IMR-90 (cell line): ENCODE data around the gene DENND6B. TPM values are rescaled to one million over a fixed set of nuclear protein-coding genes. Genes with fewer than 3 reads are reported as not detected.

ENCODE experiments used
- ATAC-seq: fragments of 200-7000 bp; cut with Tn5 transposase; 2 replicates; pipeline ENCODE4 v1.9.1; 2020; ENCODE audit warnings: low read depth, mild to moderate bottlenecking, moderate library complexity
- BruUV-seq: library from RNA; stranded (reverse); fragments of 400-500 nt; replicated peaks from 2 replicates; lab custom pipeline; 2021; lab: Mats Ljungman, UMichigan
- CTCF ChIA-PET: fragments of 300-600 bp; formaldehyde crosslinking; extraction: SDS; loops from one replicate; lab custom pipeline; 2021; ENCODE audit warnings: antibody characterized with exemption; lab: Yijun Ruan, JAX
- POLR2A ChIA-PET: fragments of 300-600 bp; sonication (Branson Sonifier 250); formaldehyde crosslinking; loops from one replicate; lab custom pipeline; 2022; ENCODE audit warnings: antibody characterized with exemption; ENCODE audit not compliant: unreplicated experiment; lab: Charles Lee
- DNase-seq: peaks from one replicate; pipeline ENCODE4 v3.0.0; 2013
- H2AFZ ChIP-seq: replicated peaks from 2 replicates; pipeline ENCODE3; 2013; ENCODE audit warnings: low read length, mild to moderate bottlenecking; ENCODE audit not compliant: poor library complexity
- H2AK5ac ChIP-seq: 2 replicates; pipeline ENCODE4 v1.6.1; 2013; ENCODE audit warnings: low read depth, low read length, inconsistent platforms
- H2AK9ac ChIP-seq: replicated peaks from 2 replicates; pipeline ENCODE3; 2013; ENCODE audit warnings: mild to moderate bottlenecking, low read depth, low read length, moderate library complexity; ENCODE audit not compliant: poor library complexity
- H2BK120ac ChIP-seq: 2 replicates; pipeline ENCODE4 v1.6.1; 2013; ENCODE audit warnings: low read depth, low read length, inconsistent platforms
- H2BK15ac ChIP-seq: 3 replicates; pipeline ENCODE4 v1.6.1; 2013; ENCODE audit warnings: low read depth, low read length, inconsistent platforms
- H2BK20ac ChIP-seq: 2 replicates; pipeline ENCODE4 v1.6.1; 2013; ENCODE audit warnings: low read depth, mild to moderate bottlenecking, inconsistent platforms, low read length, moderate library complexity
- H2BK5ac ChIP-seq: 2 replicates; pipeline ENCODE4 v1.6.1; 2013; ENCODE audit warnings: mild to moderate bottlenecking, low read depth, low read length, inconsistent platforms; ENCODE audit not compliant: poor library complexity, severe bottlenecking
- H3K14ac ChIP-seq: replicated peaks from 2 replicates; pipeline ENCODE4 v1.6.1; 2013; ENCODE audit warnings: low read depth, low read length, inconsistent platforms
- H3K18ac ChIP-seq: 2 replicates; pipeline ENCODE4 v1.6.1; 2013; ENCODE audit warnings: low read depth, low read length, control low read depth
- H3K23ac ChIP-seq: 2 replicates; pipeline ENCODE4 v1.6.1; 2013; ENCODE audit warnings: low read depth, low read length, inconsistent platforms
- H3K27ac ChIP-seq: 2 replicates; pipeline ENCODE4 v1.5.1; 2013; ENCODE audit warnings: mild to moderate bottlenecking, control low read depth, low read length; ENCODE audit not compliant: insufficient read depth
- H3K27me3 ChIP-seq: 2 replicates; pipeline ENCODE4 v1.6.1; 2013; ENCODE audit warnings: low read length; ENCODE audit not compliant: control insufficient read depth, insufficient read depth
- H3K36me3 ChIP-seq: 2 replicates; pipeline ENCODE4 v1.6.1; 2013; ENCODE audit warnings: low read length, mixed read lengths; ENCODE audit not compliant: control insufficient read depth, insufficient read depth
- H3K4ac ChIP-seq: 2 replicates; pipeline ENCODE4 v1.6.1; 2013; ENCODE audit warnings: low read depth, low read length, inconsistent platforms
- H3K4me1 ChIP-seq: 2 replicates; pipeline ENCODE4 v1.6.1; 2013; ENCODE audit warnings: low read length, mixed read lengths; ENCODE audit not compliant: control insufficient read depth, insufficient read depth
- H3K4me2 ChIP-seq: 2 replicates; pipeline ENCODE4 v1.6.1; 2013; ENCODE audit warnings: low read depth, mild to moderate bottlenecking, control low read depth, low read length, moderate library complexity
- H3K4me3 ChIP-seq: 2 replicates; pipeline ENCODE4 v1.5.1; 2013; ENCODE audit warnings: low read depth, mild to moderate bottlenecking, control low read depth, low read length, moderate library complexity; ENCODE audit not compliant: insufficient read depth
- H3K56ac ChIP-seq: 2 replicates; pipeline ENCODE4 v1.6.1; 2013; ENCODE audit warnings: low read length, inconsistent platforms; ENCODE audit not compliant: insufficient read depth; ENCODE audit errors: extremely low read depth
- H3K79me1 ChIP-seq, 2 experiments: 2 replicates each; pipeline ENCODE4 v1.6.1; 2013; ENCODE audit warnings: low read length in 2 of 2, inconsistent platforms in 1 of 2, low read depth in 1 of 2
- H3K9ac ChIP-seq: 2 replicates; pipeline ENCODE4 v1.6.1; 2013; ENCODE audit warnings: low read depth, low read length, control low read depth
- H3K9me1 ChIP-seq: 2 replicates; pipeline ENCODE4 v1.6.1; 2013; ENCODE audit warnings: low read length, inconsistent platforms; ENCODE audit not compliant: insufficient read depth
- H3K9me3 ChIP-seq: 2 replicates; pipeline ENCODE4 v1.6.1; 2013; ENCODE audit warnings: low read length; ENCODE audit not compliant: control insufficient read depth, insufficient read depth
- H4K20me1 ChIP-seq: 2 replicates; pipeline ENCODE4 v1.6.1; 2013; ENCODE audit warnings: low read length, inconsistent platforms; ENCODE audit not compliant: insufficient read depth
- H4K5ac ChIP-seq: 2 replicates; pipeline ENCODE4 v1.6.1; 2013; ENCODE audit warnings: mild to moderate bottlenecking, low read depth, low read length, control low read depth
- H4K8ac ChIP-seq, 2 experiments: 2 replicates each; pipeline ENCODE4 v1.6.1; 2013; ENCODE audit warnings: low read depth in 2 of 2, low read length in 2 of 2, control low read depth in 1 of 2, inconsistent platforms in 1 of 2
- H4K91ac ChIP-seq: 2 replicates; pipeline ENCODE4 v1.6.1; 2013; ENCODE audit warnings: low read depth, low read length, inconsistent platforms; ENCODE audit not compliant: insufficient read depth
- BHLHE40 ChIP-seq: fragments of 150-350 bp; IDR thresholded peaks from 2 replicates; pipeline ENCODE4 v1.6.1; 2016; ENCODE audit warnings: mild to moderate bottlenecking, low read depth, low read length
- CEBPB ChIP-seq: IDR thresholded peaks from 2 replicates; pipeline ENCODE4 v1.6.1; 2012; ENCODE audit warnings: low read depth, low read length, improper control_type of control experiment
- CHD1 ChIP-seq: IDR thresholded peaks from 2 replicates; pipeline ENCODE4 v1.6.1; 2012; ENCODE audit warnings: low read depth, low read length, improper control_type of control experiment
- CTCF ChIP-seq: conservative IDR thresholded peaks from 2 replicates; pipeline ENCODE4 v1.5.1; 2012; ENCODE audit warnings: mild to moderate bottlenecking, low read depth, low read length, improper control_type of control experiment
- FOS ChIP-seq: fragments of 150-350 bp; IDR thresholded peaks from 2 replicates; pipeline ENCODE4 v1.6.1; 2016; ENCODE audit warnings: low read depth, low read length
- MAFK ChIP-seq: IDR thresholded peaks from 2 replicates; pipeline ENCODE4 v1.6.1; 2012; ENCODE audit warnings: low read depth, low read length, improper control_type of control experiment
- MAZ ChIP-seq: IDR thresholded peaks from 2 replicates; pipeline ENCODE4 v1.6.1; 2012; ENCODE audit warnings: low read depth, mild to moderate bottlenecking, low read length, improper control_type of control experiment, moderate library complexity, borderline replicate concordance
- MXI1 ChIP-seq: IDR thresholded peaks from 2 replicates; pipeline ENCODE4 v1.6.1; 2012; ENCODE audit warnings: low read depth, mild to moderate bottlenecking, low read length, moderate library complexity, borderline replicate concordance
- NFE2L2 ChIP-seq: fragments of 150-350 bp; IDR thresholded peaks from 2 replicates; pipeline ENCODE4 v1.6.1; 2016; ENCODE audit warnings: low read depth, mild to moderate bottlenecking, low read length
- POLR2A ChIP-seq: IDR thresholded peaks from 2 replicates; pipeline ENCODE4 v1.6.1; 2012; ENCODE audit warnings: mild to moderate bottlenecking, low read depth, low read length
- RAD21 ChIP-seq: IDR thresholded peaks from 2 replicates; pipeline ENCODE4 v1.6.1; 2012; ENCODE audit warnings: low read length, improper control_type of control experiment
- RCOR1 ChIP-seq: IDR thresholded peaks from 2 replicates; pipeline ENCODE4 v1.6.1; 2012; ENCODE audit warnings: mild to moderate bottlenecking, low read length, improper control_type of control experiment; ENCODE audit not compliant: insufficient replicate concordance
- RFX5 ChIP-seq: IDR thresholded peaks from 2 replicates; pipeline ENCODE4 v1.8.0; 2012; ENCODE audit warnings: low read depth, mild to moderate bottlenecking, low read length, moderate library complexity
- SMC3 ChIP-seq: fragments of 150-350 bp; IDR thresholded peaks from 2 replicates; pipeline ENCODE4 v1.6.1; 2016; ENCODE audit warnings: low read depth, mild to moderate bottlenecking, antibody characterized with exemption, low read length, moderate library complexity
- USF2 ChIP-seq: fragments of 150-350 bp; IDR thresholded peaks from 2 replicates; pipeline ENCODE4 v1.6.1; 2017; ENCODE audit warnings: mild to moderate bottlenecking, antibody characterized with exemption, low read length, low read depth
- WGBS, 2 experiments: methylation state at CpG; one replicate each; pipeline versions ENCODE4 v1.1.5 to v1.1.7; 2013; ENCODE audit warnings: missing lambda C conversion rate in 2 of 2; ENCODE audit not compliant: insufficient read length in 1 of 2; ENCODE audit errors: extremely low coverage in 2 of 2; 5-methylcytosine and 5-hydroxymethylcytosine counted together
- dilution Hi-C: fragments of 300-500 bp; cut with HindIII; formaldehyde crosslinking; loops from one replicate; pipeline ENCODE4 v1.14.3; 2018; ENCODE audit warnings: low sequenced_read_pairs; ENCODE audit not compliant: unreplicated experiment
- in situ Hi-C: fragments of 300-500 bp; cut with MboI; formaldehyde crosslinking; loops from 3 replicates; pipeline ENCODE4 v1.14.3; 2019; ENCODE audit warnings: low sequenced_read_pairs, inconsistent platforms, mixed read lengths
- intact Hi-C: fragments of 100-400 bp; cut with micrococcal nuclease; formaldehyde crosslinking; loops from 2 replicates; pipeline ENCODE4 v1.10.0; 2022
- polyA plus RNA-seq, 3 experiments: library from polyadenylated mRNA; depleted of rRNA; stranded (reverse); fragments of >200 nt; gene quantifications; 2 replicates each; pipeline ENCODE4 v1.2.3, GENCODE V29; 2012; ENCODE audit warnings: low replicate concordance in 1 of 3
- total RNA-seq: library from RNA; depleted of rRNA; stranded (reverse); fragments of >200 nt; gene quantifications from 2 replicates; pipeline ENCODE4 v1.2.3, GENCODE V29; 2012
- TF ChIP-seq, protein P1 (sequence below): fragments of 150-350 bp; IDR thresholded peaks from 2 replicates; pipeline ENCODE4 v1.6.1; 2016; ENCODE audit warnings: low read depth, mild to moderate bottlenecking, low read length, moderate library complexity, borderline replicate concordance

DENND6B gene
- total and polyA plus RNA-seq, 2 of the 4 experiments (the other 2 are of a cell fraction), result 0.36 to 4.9 TPM

- dilution Hi-C loops, result no loop called here
Measured at GRCh38 chr22:50312371-50312770, 14.4 kb downstream of the DENND6B start.

More at GRCh38 chr22:50312371-50312770, 14.4 kb downstream of the DENND6B start:
- Histone ChIP-seq H3K4me2 (no peak overlapping the region), H2BK15ac (no peak overlapping the region), H2AK9ac (no peak overlapping the region), H3K14ac (no peak overlapping the region), H4K8ac (no peak overlapping the region), H3K27ac (no peak overlapping the region), H3K18ac (no peak overlapping the region), H3K36me3 (no peaks in the 10 kb centered on the region), H4K20me1 (peaks cover 5% of the 10 kb centered on the region; the same call in 1 of the 2 replicates), H4K91ac (no peak overlapping the region), H3K4me3 (no peak overlapping the region), H3K27me3 (peaks cover 3% of the 10 kb centered on the region; the same call in 1 of the 2 replicates), H3K9me3 (no peaks in the 10 kb centered on the region), H3K79me1 (0 out of 4 replicates have a peak, but pooled peaks cover 0 to 7% of the 10 kb centered on the region in 2 experiments), H3K4ac (no peak overlapping the region), H2BK20ac (no peak overlapping the region), H2AK5ac (no peak overlapping the region), H3K56ac (no peak overlapping the region), H3K23ac (no peak overlapping the region), H2BK120ac (no peak overlapping the region), H4K5ac (no peak overlapping the region), H2BK5ac (no peak overlapping the region), H3K9ac (no peak overlapping the region), H2AFZ (no peak overlapping the region), H3K9me1 (peaks cover 6% of the 10 kb centered on the region; the same call in 1 of the 2 replicates), H3K4me1 (peaks cover 14% of the 10 kb centered on the region)
- no peak for DNase-seq
- ChIA-PET POLR2A (no interaction called here), CTCF (no interaction called here)
- ATAC-seq, result no peak
- no TSS peak for BruUV-seq
- WGBS, 2 experiments, result 83% methylated on average over 2 of the region's 12 CpGs; no CpG with 5 or more reads in 1 of the 2 experiments
- in situ Hi-C loops (no loop called here), intact Hi-C loops (no loop called here)
- TF ChIP-seq, protein P1, sequence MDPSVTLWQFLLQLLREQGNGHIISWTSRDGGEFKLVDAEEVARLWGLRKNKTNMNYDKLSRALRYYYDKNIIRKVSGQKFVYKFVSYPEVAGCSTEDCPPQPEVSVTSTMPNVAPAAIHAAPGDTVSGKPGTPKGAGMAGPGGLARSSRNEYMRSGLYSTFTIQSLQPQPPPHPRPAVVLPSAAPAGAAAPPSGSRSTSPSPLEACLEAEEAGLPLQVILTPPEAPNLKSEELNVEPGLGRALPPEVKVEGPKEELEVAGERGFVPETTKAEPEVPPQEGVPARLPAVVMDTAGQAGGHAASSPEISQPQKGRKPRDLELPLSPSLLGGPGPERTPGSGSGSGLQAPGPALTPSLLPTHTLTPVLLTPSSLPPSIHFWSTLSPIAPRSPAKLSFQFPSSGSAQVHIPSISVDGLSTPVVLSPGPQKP, result no peak
- TF ChIP-seq RFX5, result no peak
- TF ChIP-seq MAZ, result no peak
- no peak for TF ChIP-seq RAD21
- TF ChIP-seq POLR2A, result no peak
- TF ChIP-seq BHLHE40, result no peak
- TF ChIP-seq MXI1, result no peak
- no peak for TF ChIP-seq FOS
- no peak for TF ChIP-seq SMC3
- no peak for TF ChIP-seq CTCF
- no peak for TF ChIP-seq NFE2L2
- no peak for TF ChIP-seq USF2
- TF ChIP-seq RCOR1, result no peak
- TF ChIP-seq MAFK, result no peak
- no peak for TF ChIP-seq CHD1
- no peak for TF ChIP-seq CEBPB
